Measurements from ENCODE around the gene NCL. TPM values are rescaled to one million over a fixed set of nuclear protein-coding genes. Genes with fewer than 3 reads are reported as not detected.

NCL gene
- total and polyA plus RNA-seq, 2 of the 13 experiments (the other 11 are each of a cell fraction or from before 2014, with no cell fraction given): 105 to 779 TPM

GRCh38 chr2:231482806-231483391 lies 18.6 kb upstream of the NCL start (continued):
- TF ChIP-seq TAF15 (IDR thresholded peaks at IDR 0.05; ENCODE audit: low read depth, low read length, poor library complexity, severe bottlenecking) (peak; percentile 41), TP53 (CRISPR knock-in tag; conservative IDR thresholded peaks at IDR 0.05) (no peak), SNRNP70 (IDR thresholded peaks at IDR 0.05; ENCODE audit: low read depth, low read length) (no peak), ZNF543 (CRISPR knock-in tag; IDR thresholded peaks at IDR 0.05) (no peak), ZNF772 (CRISPR knock-in tag; IDR thresholded peaks at IDR 0.05) (peak; percentile 38; the same call in 1 of the 2 replicates), ZNF292 (CRISPR knock-in tag; IDR thresholded peaks at IDR 0.05; ENCODE audit: borderline replicate concordance, low read depth) (no peak), ZNF761 (CRISPR knock-in tag; conservative IDR thresholded peaks at IDR 0.05) (no peak), POLR2G (IDR thresholded peaks at IDR 0.05; ENCODE audit: low read depth, low read length) (peak; percentile 41; the same call in 1 of the 2 replicates), ZNF75D (CRISPR knock-in tag; IDR thresholded peaks at IDR 0.05; ENCODE audit: borderline replicate concordance) (no peak), MED8 (CRISPR knock-in tag; IDR thresholded peaks at IDR 0.05; ENCODE audit: insufficient replicate concordance) (no peak), ZHX1 (CRISPR knock-in tag; IDR thresholded peaks at IDR 0.05; ENCODE audit: low read depth) (0 out of 2 replicates have a peak, but pooled peaks have one; percentile 59), POGZ (CRISPR knock-in tag; IDR thresholded peaks at IDR 0.05) (0 out of 2 replicates have a peak, but pooled peaks have one; percentile 56)
- TF ChIP-seq, protein P1, sequence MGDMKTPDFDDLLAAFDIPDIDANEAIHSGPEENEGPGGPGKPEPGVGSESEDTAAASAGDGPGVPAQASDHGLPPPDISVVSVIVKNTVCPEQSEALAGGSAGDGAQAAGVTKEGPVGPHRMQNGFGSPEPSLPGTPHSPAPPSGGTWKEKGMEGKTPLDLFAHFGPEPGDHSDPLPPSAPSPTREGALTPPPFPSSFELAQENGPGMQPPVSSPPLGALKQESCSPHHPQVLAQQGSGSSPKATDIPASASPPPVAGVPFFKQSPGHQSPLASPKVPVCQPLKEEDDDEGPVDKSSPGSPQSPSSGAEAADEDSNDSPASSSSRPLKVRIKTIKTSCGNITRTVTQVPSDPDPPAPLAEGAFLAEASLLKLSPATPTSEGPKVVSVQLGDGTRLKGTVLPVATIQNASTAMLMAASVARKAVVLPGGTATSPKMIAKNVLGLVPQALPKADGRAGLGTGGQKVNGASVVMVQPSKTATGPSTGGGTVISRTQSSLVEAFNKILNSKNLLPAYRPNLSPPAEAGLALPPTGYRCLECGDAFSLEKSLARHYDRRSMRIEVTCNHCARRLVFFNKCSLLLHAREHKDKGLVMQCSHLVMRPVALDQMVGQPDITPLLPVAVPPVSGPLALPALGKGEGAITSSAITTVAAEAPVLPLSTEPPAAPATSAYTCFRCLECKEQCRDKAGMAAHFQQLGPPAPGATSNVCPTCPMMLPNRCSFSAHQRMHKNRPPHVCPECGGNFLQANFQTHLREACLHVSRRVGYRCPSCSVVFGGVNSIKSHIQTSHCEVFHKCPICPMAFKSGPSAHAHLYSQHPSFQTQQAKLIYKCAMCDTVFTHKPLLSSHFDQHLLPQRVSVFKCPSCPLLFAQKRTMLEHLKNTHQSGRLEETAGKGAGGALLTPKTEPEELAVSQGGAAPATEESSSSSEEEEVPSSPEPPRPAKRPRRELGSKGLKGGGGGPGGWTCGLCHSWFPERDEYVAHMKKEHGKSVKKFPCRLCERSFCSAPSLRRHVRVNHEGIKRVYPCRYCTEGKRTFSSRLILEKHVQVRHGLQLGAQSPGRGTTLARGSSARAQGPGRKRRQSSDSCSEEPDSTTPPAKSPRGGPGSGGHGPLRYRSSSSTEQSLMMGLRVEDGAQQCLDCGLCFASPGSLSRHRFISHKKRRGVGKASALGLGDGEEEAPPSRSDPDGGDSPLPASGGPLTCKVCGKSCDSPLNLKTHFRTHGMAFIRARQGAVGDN (CRISPR knock-in tag; IDR thresholded peaks at IDR 0.05): peak; percentile 84
- TF ChIP-seq, protein P2, sequence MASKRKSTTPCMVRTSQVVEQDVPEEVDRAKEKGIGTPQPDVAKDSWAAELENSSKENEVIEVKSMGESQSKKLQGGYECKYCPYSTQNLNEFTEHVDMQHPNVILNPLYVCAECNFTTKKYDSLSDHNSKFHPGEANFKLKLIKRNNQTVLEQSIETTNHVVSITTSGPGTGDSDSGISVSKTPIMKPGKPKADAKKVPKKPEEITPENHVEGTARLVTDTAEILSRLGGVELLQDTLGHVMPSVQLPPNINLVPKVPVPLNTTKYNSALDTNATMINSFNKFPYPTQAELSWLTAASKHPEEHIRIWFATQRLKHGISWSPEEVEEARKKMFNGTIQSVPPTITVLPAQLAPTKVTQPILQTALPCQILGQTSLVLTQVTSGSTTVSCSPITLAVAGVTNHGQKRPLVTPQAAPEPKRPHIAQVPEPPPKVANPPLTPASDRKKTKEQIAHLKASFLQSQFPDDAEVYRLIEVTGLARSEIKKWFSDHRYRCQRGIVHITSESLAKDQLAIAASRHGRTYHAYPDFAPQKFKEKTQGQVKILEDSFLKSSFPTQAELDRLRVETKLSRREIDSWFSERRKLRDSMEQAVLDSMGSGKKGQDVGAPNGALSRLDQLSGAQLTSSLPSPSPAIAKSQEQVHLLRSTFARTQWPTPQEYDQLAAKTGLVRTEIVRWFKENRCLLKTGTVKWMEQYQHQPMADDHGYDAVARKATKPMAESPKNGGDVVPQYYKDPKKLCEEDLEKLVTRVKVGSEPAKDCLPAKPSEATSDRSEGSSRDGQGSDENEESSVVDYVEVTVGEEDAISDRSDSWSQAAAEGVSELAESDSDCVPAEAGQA (IDR thresholded peaks at IDR 0.05; ENCODE audit: low read depth): peak; percentile 46; the same call in 1 of the 2 replicates
- TF ChIP-seq, protein P2 (CRISPR knock-in tag; IDR thresholded peaks at IDR 0.05; ENCODE audit: borderline replicate concordance): no peak
- TF ChIP-seq, protein P3, sequence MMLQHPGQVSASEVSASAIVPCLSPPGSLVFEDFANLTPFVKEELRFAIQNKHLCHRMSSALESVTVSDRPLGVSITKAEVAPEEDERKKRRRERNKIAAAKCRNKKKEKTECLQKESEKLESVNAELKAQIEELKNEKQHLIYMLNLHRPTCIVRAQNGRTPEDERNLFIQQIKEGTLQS (CRISPR knock-in tag; IDR thresholded peaks at IDR 0.05): no peak

Data from HepG2 (cell line).